Endothelial cell of umbilical vein (primary cell): ENCODE results near the gene SLC39A3. TPM values are rescaled to one million over a fixed set of nuclear protein-coding genes. Genes with fewer than 3 reads are reported as not detected.
A peak's percentile ranks its signal among the peaks of the same experiment; 100 is the strongest.

ENCODE experiments used
- BruUV-seq: library from RNA; stranded (reverse); fragments of 400-500 nt; replicated peaks from 2 replicates; lab custom pipeline; 2021; lab: Mats Ljungman, UMichigan
- CTCF ChIA-PET: fragments of 300-600, 350-600 bp; sonication (Branson Sonifier 250); formaldehyde crosslinking; loops from one replicate; lab custom pipeline; 2021; ENCODE audit warnings: antibody characterized with exemption, inconsistent platforms; lab: Charles Lee
- POLR2A ChIA-PET: fragments of 300-600, 350-600 bp; sonication (Branson Sonifier 250); formaldehyde crosslinking; loops from one replicate; lab custom pipeline; 2021; ENCODE audit warnings: antibody characterized with exemption, inconsistent platforms; lab: Charles Lee
- DNase-seq: peaks from one replicate; pipeline ENCODE4 v3.0.0-alpha.2; 2011; ENCODE audit warnings: low read depth, low spot score
- FAIRE-seq: peaks from 2 replicates; lab custom pipeline; 2011; peaks lifted over from hg19 to GRCh38; lab: Jason Lieb, UNC
- H2AFZ ChIP-seq: 2 replicates; pipeline ENCODE4 v1.6.0; 2012; ENCODE audit warnings: low read depth, low read length, control low read depth, inconsistent platforms
- H3K27ac ChIP-seq: 2 replicates; pipeline ENCODE4 v1.5.1; 2011; ENCODE audit warnings: low read depth, mild to moderate bottlenecking, control low read depth, low read length, moderate library complexity; ENCODE audit not compliant: insufficient read depth
- H3K27me3 ChIP-seq, 2 experiments: 2 replicates each; pipeline versions ENCODE4 v1.6.0 to v1.6.1; 2011; ENCODE audit warnings: low read length in 2 of 2, mixed read lengths in 1 of 2; ENCODE audit not compliant: control insufficient read depth in 2 of 2, insufficient read depth in 2 of 2
- H3K36me3 ChIP-seq, 2 experiments: 2 replicates in 1 of 2; 3 replicates in 1 of 2; pipeline ENCODE4 v1.5.1; 2011; ENCODE audit warnings: low read length in 2 of 2, mild to moderate bottlenecking in 1 of 2, moderate library complexity in 1 of 2; ENCODE audit not compliant: control insufficient read depth in 2 of 2, insufficient read depth in 2 of 2; ENCODE audit errors: extremely low read depth in 1 of 2
- H3K4me1 ChIP-seq: 3 replicates; pipeline ENCODE4 v1.5.1; 2011; ENCODE audit warnings: mild to moderate bottlenecking, low read length; ENCODE audit not compliant: control insufficient read depth, insufficient read depth; ENCODE audit errors: extremely low read depth
- H3K4me2 ChIP-seq: 2 replicates; pipeline ENCODE4 v1.6.1; 2011; ENCODE audit warnings: low read length, control low read depth, mixed read lengths; ENCODE audit not compliant: insufficient read depth
- H3K4me3 ChIP-seq, 3 experiments: fragments of 200-600 bp in 1 of 3; sonication (generic), shearing (Covaris generic) in 1 of 3; replicated peaks in 1 of 3; 2 replicates each; pipeline ENCODE4 v1.5.1; 2011 to 2016; ENCODE audit warnings: control low read depth in 3 of 3, low read length in 3 of 3, mild to moderate bottlenecking in 2 of 3, inconsistent platforms in 1 of 3, low read depth in 1 of 3, moderate library complexity in 1 of 3; ENCODE audit not compliant: insufficient read depth in 1 of 3
- H3K79me2 ChIP-seq: 2 replicates; pipeline ENCODE4 v1.6.0; 2012; ENCODE audit warnings: low read length, inconsistent platforms; ENCODE audit not compliant: control insufficient read depth, insufficient read depth
- H3K9ac ChIP-seq: replicated peaks from 2 replicates; pipeline ENCODE3; 2011; ENCODE audit warnings: low read length, control low read depth; ENCODE audit not compliant: insufficient read depth; ENCODE audit errors: extremely low read depth
- H3K9me1 ChIP-seq: replicated peaks from 3 replicates; pipeline ENCODE4 v1.6.0; 2011; ENCODE audit warnings: mild to moderate bottlenecking, low read length; ENCODE audit not compliant: control insufficient read depth, insufficient read depth; ENCODE audit errors: extremely low read depth
- H3K9me3 ChIP-seq: replicated peaks from 2 replicates; pipeline ENCODE4 v1.5.1; 2012; ENCODE audit warnings: low read length, inconsistent platforms; ENCODE audit not compliant: control insufficient read depth, insufficient read depth
- H4K20me1 ChIP-seq: replicated peaks from 2 replicates; pipeline ENCODE3; 2011; ENCODE audit warnings: mild to moderate bottlenecking, low read length; ENCODE audit not compliant: control insufficient read depth, insufficient read depth; ENCODE audit errors: extremely low read depth
- CTCF ChIP-seq, 2 donors: IDR thresholded peaks; 1 replicate in 1 of 2; 2 replicates in 1 of 2; pipeline ENCODE4 v1.5.1; 2011; ENCODE audit warnings: low read length in 2 of 2, mild to moderate bottlenecking in 2 of 2, moderate library complexity in 2 of 2, control low read depth in 1 of 2, inconsistent platforms in 1 of 2, low read depth in 1 of 2; ENCODE audit not compliant: insufficient read depth in 1 of 2; ENCODE audit errors: extremely low read depth in 1 of 2
- EZH2 ChIP-seq: IDR thresholded peaks from 2 replicates; pipeline ENCODE4 v1.6.1; 2012; ENCODE audit warnings: borderline replicate concordance, low read depth, mild to moderate bottlenecking, moderate library complexity, low read length, inconsistent platforms; ENCODE audit not compliant: severe bottlenecking
- GATA2 ChIP-seq: IDR thresholded peaks from 2 replicates; pipeline ENCODE4 v1.7.0; 2011; ENCODE audit warnings: low read depth, mild to moderate bottlenecking, moderate library complexity, mixed read lengths, low read length; ENCODE audit not compliant: insufficient read length, insufficient read depth
- JUN ChIP-seq: IDR thresholded peaks from 2 replicates; pipeline ENCODE4 v1.6.1; 2011; ENCODE audit warnings: borderline replicate concordance, low read depth; ENCODE audit not compliant: insufficient read length, insufficient read depth
- POLR2A ChIP-seq: IDR thresholded peaks from 2 replicates; pipeline ENCODE4 v1.6.1; 2012; ENCODE audit warnings: low read depth, mild to moderate bottlenecking, control low read depth, low read length
- POLR2AphosphoS5 ChIP-seq: IDR thresholded peaks from 2 replicates; pipeline ENCODE4 v1.6.1; 2012; ENCODE audit warnings: low read depth, mild to moderate bottlenecking, control low read depth, low read length, moderate library complexity; ENCODE audit not compliant: insufficient read depth
- dilution Hi-C: fragments of 300-500 bp; cut with MboI; formaldehyde crosslinking; loops from one replicate; pipeline ENCODE4 v1.15.0; 2019; ENCODE audit warnings: low sequenced_read_pairs; ENCODE audit not compliant: extremely low pct_ligation_motif_present
- intact Hi-C: fragments of 100-400 bp; cut with micrococcal nuclease; formaldehyde crosslinking; loops from one replicate; pipeline ENCODE4 v1.10.0; 2022
- polyA plus RNA-seq, 4 experiments: library from polyadenylated mRNA; depleted of rRNA in 3 of 4; stranded (reverse) in 3 of 4; unstranded in 1 of 4; fragments of >200 nt; gene quantifications; 2 replicates each; pipeline versions ENCODE4 v1.2.1 to v1.2.3, GENCODE V29; 2011 to 2012; ENCODE audit warnings: missing spikeins in 1 of 4
- total RNA-seq: library from RNA; stranded (reverse); gene quantifications from 2 replicates; pipeline ENCODE4 v1.2.3, GENCODE V29; 2021

SLC39A3 gene
- total and polyA plus RNA-seq, 2 donors (not counting 3 experiments of a cell fraction or from before 2014, with no cell fraction given) = 28.0 to 43.1 TPM

GRCh38 chr19:2719920-2720776 is 19.7 kb downstream of the SLC39A3 start:
- BruUV-seq = no TSS peak
- no peak for FAIRE-seq
- intact Hi-C loops = no loop called here

GRCh38 chr19:2719232-2719735 is 20.5 kb downstream of the SLC39A3 start:
- CTCF ChIA-PET = no interaction called here
- dilution Hi-C loops = no loop called here
- no peak overlapping the region for H3K4me2 ChIP-seq

More at GRCh38 chr19:2719920-2720776, 19.7 kb downstream of the SLC39A3 start:
- POLR2A ChIA-PET = no interaction called here
- no peaks in the 10 kb centered on the region for H3K9me3 ChIP-seq
- no peak overlapping the region for H3K4me2 ChIP-seq
- H3K36me3 ChIP-seq = no peaks in the 10 kb centered on the region
- no peak overlapping the region for H3K4me3 ChIP-seq
- H3K4me1 ChIP-seq = no peaks in the 10 kb centered on the region
- H3K79me2 ChIP-seq = no peaks in the 10 kb centered on the region
- no peak overlapping the region for H2AFZ ChIP-seq
- DNase-seq = no peak
- no peak overlapping the region for H3K9ac ChIP-seq
- no peaks in the 10 kb centered on the region for H4K20me1 ChIP-seq
- H3K27me3 ChIP-seq = peaks cover 14 to 23% of the 10 kb centered on the region in 2 experiments
- TF ChIP-seq POLR2AphosphoS5 = no peak
- peak; percentile 66 for TF ChIP-seq EZH2
- TF ChIP-seq POLR2A = no peak
- dilution Hi-C loops = no loop called here
- CTCF ChIA-PET = no interaction called here
- H3K27ac ChIP-seq = no peak overlapping the region
- no peaks in the 10 kb centered on the region for H3K9me1 ChIP-seq

More at GRCh38 chr19:2719232-2719735, 20.5 kb downstream of the SLC39A3 start:
- Histone ChIP-seq H3K4me3 (no peak overlapping the region), H3K9me1 (no peaks in the 10 kb centered on the region), H3K4me1 (no peaks in the 10 kb centered on the region), H3K27ac (no peak overlapping the region), H2AFZ (no peak overlapping the region), H3K9ac (no peak overlapping the region), H3K27me3 (peaks cover 14 to 23% of the 10 kb centered on the region in 2 experiments), H3K36me3 (no peaks in the 10 kb centered on the region), H4K20me1 (no peaks in the 10 kb centered on the region), H3K9me3 (no peaks in the 10 kb centered on the region), H3K79me2 (no peaks in the 10 kb centered on the region)
- intact Hi-C loops = no loop called here
- no TSS peak for BruUV-seq
- FAIRE-seq = no peak
- POLR2A ChIA-PET = no interaction called here
- TF ChIP-seq CTCF (IDR thresholded peaks at IDR 0.05; ENCODE audit: extremely low read depth in 1 of 2, insufficient read depth in 1 of 2, low read depth in 1 of 2, low read length in 2 of 2) = no peak
- no peak for TF ChIP-seq JUN
- no peak for TF ChIP-seq GATA2
- DNase-seq = no peak
